Body of pancreas (tissue), 4 donors: ENCODE results near the gene MMP20.

Source experiments
- POLR2A ChIP-seq, 3 donors: fragments of 450-650 bp; IDR thresholded peaks; one replicate each; pipeline ENCODE4 v1.6.1; 2016; ENCODE audit warnings: antibody characterized with exemption in 3 of 3, mild to moderate bottlenecking in 2 of 3
- TF ChIP-seq, protein P1 (sequence below), 7 experiments: fragments of 450-650 bp in 4 of 7; fragments of 200-600 bp in 3 of 7; sonication (generic) in 3 of 7; IDR thresholded peaks; one replicate each; pipeline ENCODE4 v1.5.1; 2016 to 2019; ENCODE audit warnings: antibody characterized with exemption in 7 of 7

DNA sequence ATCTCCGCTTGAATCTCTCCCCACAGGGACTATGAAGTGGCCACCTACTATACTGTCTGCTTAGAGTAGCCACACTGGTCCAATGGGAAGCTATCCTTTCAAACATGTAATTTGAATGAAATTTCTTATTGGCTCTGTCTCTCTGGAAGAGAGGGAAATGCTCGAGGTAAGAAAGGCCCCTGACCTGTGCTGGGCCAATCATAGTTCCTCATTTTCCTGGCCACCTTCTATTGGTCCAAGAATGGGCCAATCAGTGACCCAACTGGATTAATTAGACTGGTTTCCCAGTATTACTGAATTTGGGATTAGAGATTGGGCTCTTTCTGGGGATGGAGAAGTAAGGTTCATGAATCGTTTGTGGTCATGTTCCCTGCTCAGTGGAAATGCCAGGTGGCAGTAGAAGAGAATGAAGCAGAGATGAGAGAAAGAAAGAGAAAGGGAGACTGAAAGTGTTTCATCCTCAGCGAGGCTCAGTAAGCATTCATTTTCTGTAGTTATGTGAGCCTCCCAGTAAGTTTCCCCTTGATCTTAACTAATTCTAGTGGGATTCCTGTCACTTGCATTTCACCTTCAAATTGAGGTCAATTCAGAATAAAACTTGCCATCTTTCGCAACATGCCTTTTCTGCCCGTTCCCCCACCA lies 8.4 kb upstream of the MMP20 start:
- TF ChIP-seq, protein P1, sequence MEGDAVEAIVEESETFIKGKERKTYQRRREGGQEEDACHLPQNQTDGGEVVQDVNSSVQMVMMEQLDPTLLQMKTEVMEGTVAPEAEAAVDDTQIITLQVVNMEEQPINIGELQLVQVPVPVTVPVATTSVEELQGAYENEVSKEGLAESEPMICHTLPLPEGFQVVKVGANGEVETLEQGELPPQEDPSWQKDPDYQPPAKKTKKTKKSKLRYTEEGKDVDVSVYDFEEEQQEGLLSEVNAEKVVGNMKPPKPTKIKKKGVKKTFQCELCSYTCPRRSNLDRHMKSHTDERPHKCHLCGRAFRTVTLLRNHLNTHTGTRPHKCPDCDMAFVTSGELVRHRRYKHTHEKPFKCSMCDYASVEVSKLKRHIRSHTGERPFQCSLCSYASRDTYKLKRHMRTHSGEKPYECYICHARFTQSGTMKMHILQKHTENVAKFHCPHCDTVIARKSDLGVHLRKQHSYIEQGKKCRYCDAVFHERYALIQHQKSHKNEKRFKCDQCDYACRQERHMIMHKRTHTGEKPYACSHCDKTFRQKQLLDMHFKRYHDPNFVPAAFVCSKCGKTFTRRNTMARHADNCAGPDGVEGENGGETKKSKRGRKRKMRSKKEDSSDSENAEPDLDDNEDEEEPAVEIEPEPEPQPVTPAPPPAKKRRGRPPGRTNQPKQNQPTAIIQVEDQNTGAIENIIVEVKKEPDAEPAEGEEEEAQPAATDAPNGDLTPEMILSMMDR (IDR thresholded peaks at IDR 0.05): no peak
- TF ChIP-seq POLR2A (IDR thresholded peaks at IDR 0.05): no peak
